GM12801 (cell line): ENCODE data around the gene SPATA7.

ENCODE experiments used
- CTCF ChIP-seq: IDR thresholded peaks from one replicate; pipeline ENCODE4 v1.5.1; 2011; ENCODE audit warnings: control low read depth; ENCODE audit not compliant: insufficient read length; ENCODE audit errors: extremely low read depth

Gene SPATA7

DNA sequence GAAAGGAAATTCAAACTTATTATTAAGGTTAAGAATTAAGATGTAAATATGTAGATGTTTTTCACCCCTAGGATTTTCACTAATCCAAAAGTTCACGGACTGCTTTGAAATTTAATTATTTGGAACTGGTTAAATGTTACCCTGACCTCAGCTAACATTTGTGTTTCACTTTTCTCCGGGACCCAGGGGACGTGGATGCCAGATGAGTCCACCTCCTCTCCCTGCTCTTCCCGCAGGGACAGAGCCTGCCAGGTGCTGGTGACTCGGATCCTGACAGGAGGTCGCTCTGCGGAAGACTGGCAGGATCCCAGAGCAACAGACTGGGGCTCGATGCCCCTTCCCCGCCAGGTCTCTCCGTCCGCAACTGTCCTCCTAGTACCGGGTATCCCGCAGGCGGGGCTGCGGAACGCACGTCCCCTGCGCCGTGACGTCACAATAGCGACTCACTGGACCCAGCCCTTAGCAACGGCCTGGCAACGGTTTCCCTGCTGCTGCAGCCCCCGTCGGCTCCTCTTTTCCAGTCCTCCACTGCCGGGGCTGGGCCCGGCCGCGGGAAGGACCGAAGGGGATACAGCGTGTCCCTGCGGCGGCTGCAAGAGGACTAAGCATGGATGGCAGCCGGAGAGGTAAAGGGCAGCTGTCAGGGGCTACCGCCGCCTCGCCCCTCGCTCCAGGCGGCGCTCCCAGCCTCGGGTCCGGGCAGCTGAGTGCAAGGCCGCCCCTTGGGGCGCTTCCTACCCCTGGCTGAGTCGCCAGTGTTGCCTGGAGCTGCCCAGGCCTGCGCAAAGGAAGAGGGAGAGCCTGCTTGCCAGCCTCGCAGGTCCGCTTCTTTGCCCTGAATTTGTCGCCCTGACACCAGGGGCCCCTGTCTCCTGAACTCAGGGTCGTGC is at the start of gene SPATA7:
TSS of gene SPATA7 (plus strand) at position 446 of the 890 bp plus-strand sequence. CDS start at position 608, 162 bp downstream.
- TF ChIP-seq CTCF, result no peak

DNA sequence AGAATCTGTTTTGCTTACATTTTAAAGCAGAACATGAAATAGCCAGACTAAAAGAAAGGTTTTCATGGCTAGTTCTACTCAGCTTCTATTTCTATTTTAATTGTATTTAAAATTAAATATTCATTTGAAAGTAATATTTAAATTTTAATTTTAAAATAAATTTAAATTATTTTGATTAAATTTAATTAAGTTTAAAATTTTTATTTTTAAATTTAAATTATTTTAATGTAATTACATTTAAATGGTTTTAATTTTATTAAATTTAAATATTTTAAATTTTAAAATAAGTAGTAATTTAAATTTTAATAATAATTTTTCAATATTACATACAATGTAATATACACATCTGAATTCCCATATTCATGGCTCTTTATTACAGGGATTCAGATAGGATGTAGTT is 45.1 kb upstream of the SPATA7 start:
- TF ChIP-seq CTCF, result no peak

DNA sequence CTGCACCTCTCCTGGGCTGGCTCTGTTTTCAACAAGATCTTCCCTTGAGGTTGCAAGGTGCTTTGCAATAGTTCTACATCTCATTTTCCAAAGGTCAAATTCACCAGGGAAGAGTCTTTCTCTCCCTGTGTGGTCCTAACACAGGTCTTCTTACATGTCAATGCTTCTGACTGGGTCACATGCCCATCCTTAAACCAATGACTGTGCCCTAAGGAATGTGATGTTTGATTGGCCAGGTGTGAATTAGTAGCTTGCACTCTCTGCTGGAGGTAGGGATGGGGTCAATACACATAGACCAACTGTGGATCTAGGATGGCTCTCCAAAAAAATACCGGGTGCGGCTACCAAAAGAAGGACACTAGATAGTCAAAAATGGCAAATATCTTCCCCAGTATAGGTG is 42.5 kb upstream of the SPATA7 start:
- no peak for TF ChIP-seq CTCF

GRCh38 chr14:88346048-88346639 is 39.3 kb upstream of the SPATA7 start:
- TF ChIP-seq CTCF, result no peak

DNA sequence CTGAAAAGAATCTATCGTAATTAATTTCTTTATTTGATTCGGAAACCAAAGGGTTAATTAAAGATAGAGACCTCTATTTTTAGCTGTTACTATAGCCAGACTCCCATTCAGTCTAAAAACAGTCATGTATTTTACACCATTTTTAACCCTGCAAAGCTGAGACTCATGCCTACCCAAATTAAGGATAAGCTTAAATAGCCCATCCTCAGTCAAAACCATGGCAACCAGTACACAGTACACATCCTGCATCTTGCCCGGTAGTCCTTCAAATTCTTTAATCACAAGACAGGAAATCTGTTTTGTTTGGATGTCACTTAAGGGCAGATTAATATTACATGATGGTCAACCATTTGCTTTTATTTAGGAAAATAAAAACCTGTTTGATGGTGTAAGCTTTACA is 36.9 kb upstream of the SPATA7 start:
- TF ChIP-seq CTCF, result no peak

- no peak for TF ChIP-seq CTCF
These were observed 33.3 kb upstream of the SPATA7 start for GRCh38 chr14:88351966-88352691.

DNA sequence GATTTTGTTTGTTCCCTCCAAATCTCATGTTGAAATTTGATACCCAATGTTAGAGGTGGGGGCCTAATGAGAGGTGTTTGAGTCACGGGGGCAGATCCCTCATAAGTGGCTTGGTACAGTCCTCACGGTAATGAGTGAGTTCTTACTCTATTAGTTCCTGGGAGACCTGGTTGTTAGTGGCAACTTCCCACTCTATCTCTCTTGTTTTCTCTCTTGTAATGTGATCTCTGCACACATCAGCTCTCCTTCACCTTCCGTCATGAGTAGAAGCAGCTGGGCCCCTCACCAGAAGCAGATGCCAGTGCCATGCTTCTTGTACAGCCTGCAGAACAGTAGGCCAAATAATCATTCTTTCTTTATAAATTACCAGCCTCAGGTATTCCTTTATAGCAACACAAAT is 32.8 kb upstream of the SPATA7 start:
- no peak for TF ChIP-seq CTCF
